GM19438 (cell line): ENCODE data around the gene ODAD3.
"Not testable (repeated sequence)": the region's sequence is repeated elsewhere in the genome, so short reads cannot be mapped to it uniquely, and the experiment has no call there.

Source experiments
- ATAC-seq: cut with Tn5 transposase; IDR thresholded peaks from one replicate; pipeline ENCODE4 v1.9.1; 2021; ENCODE audit warnings: low read depth; ENCODE audit not compliant: unreplicated experiment

ODAD3 gene

DNA sequence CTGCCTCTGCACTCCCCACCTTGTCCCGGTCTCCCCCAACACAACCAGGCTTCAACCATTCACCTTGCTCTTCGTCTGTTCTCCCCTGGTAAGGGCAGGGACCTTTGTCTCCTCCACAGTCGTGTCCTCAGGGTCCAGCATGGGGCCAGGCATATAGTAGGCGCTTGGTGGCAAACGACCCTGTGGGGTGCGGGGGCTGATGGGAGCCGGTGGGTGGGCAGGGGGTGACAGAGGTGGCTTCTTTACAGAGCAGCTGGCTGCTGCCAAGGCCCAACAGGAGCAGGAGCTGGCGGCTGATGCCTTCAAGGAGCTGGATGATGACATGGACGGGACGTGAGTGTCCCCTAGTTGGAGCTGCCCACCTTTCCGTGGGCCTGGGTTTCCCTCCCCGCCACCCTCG, 10.2 kb upstream of the ODAD3 start:
- no peak for ATAC-seq

DNA sequence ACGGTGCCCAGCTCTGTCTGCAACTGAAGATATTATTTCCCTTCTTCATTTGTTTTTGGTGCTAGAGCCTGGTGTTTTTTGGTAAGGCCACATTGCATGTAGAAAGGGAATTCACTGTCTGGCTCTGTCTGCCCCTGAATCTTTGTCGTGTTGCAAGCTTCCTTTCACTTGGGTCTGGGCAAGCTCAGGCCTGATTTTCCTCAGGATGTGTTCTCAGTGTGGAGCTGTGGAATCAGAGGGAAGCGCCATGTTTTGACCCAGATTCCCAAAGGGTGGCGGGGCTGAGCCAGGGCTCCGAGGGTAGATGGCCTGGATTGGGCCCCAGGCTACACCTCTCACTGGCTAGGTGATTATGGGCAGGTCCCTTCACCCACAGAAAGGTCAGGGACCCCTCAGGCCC, 9.1 kb upstream of the ODAD3 start:
- ATAC-seq = no peak

DNA sequence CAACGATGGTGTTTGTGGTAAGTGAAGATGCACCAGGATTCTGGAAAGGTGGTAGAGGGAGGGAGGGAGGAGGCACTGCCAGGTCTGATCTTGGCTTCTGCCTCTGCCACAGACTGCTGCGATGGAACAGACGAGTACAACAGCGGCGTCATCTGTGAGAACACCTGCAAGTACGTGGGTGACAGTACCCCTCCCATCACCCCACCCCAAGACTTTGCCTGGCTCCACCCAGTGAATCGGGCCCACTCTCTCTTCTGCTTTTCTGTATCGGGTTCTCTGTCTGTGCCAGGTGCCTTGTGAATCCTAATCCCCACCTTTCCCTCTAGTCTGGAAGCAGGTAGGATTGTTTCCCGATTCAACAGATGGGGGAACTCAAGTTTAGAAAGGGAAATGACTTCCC, 3.0 kb upstream of the ODAD3 start:
- ATAC-seq = no peak

DNA sequence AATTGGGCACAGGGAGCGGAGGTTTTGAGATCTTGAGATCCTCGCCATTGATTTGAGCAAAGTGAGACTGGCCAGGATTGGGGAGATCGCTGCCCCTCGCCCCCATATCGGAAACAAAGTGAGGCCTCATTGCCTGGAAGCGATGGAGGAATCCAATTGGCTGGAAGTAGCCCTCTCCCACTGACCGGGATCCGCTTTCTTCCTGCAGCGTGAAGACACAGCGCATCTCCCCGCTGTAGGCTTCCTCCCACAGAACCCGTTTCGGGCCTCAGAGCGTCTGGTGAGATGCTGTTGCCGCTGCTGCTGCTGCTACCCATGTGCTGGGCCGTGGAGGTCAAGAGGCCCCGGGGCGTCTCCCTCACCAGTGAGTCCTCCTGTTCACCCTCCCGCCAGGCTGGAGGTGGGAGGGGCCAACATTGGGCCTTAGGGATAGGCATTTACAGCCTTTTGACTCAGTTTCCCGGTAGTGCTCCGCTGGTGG, 952 bp upstream of the ODAD3 start:
- ATAC-seq = no peak

DNA sequence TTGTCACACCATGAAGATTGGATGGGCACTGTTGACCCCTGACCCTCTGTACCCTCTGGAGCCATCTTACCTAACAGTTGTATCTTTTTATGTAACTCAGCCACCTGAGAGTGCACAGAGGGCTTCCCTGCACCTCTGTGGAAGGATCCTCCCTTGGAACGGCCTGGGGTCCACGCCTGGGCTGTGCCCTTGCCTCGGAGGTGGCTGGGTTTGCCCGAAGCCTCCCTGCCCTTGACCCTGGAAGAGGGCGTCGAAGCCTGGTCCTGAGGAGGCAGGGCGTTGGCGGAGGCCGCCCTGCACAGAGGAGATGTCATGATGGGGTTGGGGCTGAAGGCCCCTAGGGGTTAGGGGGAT, 241 bp downstream of the ODAD3 start:
- peak; percentile 23 for ATAC-seq

DNA sequence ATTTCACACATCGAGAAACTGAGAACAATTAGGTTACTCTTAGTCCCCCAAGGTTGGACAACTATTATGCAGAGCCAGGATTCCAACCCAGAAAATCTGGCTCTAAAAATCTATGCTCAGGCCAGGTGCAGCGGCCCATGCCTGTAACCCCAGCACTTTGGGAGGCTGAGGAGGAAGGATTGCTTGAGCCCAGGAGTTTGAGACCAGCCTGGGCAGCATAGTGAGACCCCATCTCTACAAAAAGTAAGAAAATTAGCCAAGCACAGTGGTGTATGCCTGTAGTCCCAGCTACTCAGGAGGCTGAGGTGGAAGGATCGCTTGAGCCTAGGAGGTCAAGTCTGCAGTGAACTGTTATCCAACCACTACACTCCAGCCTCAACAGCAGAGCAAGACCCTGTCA, 1.4 kb downstream of the ODAD3 start:
- not testable (repeated sequence) for ATAC-seq

DNA sequence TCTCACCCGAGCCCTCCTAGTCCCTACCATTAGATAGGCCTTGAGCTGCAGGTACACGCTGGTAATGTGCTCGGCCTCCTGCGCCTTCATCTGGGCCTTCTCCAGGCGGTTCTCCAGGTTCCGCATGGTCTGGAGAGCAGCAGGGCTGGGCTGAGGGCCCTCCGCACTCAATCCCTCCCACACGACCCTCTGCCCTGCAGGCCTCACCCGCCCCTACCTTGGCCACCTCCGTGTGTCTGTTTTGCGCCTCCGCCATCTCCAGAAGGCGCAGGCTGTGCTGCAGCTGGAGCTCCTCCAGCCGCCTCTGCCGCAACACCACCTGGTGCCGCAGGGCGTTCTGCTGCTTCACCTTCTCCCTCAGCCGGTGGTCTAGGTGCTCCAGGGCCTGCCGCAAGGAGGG, 8.3 kb downstream of the ODAD3 start:
- no peak for ATAC-seq

DNA sequence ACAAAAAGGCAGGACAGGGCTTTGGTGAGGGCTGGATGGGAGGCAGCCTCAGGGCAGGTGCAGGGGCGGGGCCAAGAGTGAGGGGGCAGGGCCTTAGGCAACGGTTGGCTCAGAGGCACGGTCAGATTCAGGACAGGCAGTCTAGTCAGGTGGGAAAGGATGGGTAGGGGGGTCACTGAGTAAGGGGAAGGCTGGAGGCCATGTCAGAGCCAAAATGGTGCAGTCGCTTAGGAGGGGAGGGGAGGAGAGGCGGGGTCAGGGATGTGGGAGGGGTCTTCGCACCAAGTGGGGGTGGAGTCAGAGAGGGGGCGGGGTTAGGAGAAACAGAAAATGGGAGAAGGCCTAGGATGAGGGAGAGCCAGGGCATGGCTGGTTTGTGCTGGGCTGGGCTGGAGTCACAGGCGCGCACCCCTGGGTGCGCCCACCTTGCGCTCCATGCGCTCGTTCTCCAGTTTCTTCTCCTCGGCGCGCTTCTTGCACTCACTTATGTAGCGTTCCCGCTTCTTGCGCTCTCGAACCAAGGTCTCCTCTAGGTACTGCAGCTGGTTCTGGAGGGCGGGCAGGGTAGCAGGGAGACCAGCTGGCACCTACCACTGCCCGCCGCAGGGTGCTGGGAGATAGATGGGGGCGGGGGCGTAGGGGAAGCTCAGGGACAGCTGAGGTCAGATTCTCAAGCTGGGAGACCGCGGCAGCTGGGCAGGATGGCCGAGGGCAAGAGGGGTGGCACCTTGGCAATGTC, 9.0 kb downstream of the ODAD3 start:
- ATAC-seq = no peak

DNA sequence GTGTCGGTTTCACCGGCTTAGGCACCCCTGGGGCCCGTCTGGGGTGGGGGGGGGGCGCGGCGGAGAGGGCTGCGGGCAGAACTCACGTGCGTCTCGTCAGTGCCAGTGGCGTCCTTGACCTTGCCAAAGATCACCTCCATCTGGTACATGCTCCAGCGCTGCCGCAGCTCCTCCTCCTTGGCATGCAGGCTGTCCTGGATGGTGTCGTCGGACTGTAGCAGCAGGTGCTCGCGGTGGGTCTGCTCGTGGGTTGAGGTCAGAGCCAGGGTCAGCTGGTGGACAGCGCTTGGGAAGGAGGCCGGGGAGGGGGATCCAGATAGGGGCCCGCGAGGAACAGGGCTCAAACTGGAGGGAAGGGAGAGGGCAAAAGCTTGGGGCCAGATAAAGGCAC, 11.1 kb downstream of the ODAD3 start:
- ATAC-seq = no peak

DNA sequence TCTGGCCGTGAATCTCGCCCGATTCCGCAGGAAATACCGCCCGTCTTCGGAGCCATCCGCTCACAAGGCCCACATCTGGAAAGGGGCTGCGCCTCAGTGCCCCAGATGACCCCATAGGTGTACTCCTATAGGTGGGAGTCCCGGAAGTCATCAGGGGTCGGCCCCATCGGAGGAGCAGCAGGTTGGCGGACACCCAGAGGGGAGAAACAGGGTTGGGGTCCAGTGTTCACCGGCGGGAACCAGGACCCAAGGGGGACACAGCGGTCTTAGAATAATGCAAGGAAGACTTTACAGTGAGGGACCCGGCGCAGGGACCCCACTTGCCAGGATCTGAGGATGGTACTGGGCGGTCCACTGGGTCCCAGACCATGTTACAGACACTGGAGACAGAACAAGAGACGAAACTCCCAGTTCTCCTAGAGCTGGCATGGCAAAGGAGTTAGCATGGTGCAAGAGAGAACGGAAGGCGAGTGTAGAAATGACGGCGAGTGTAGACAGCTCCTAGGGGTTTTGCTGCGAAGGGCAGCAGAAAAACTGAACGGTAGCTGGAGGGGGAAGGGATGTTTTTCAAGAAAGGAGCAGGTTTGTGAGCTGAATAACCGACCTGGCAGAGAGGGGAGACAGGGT, 11.6 kb downstream of the ODAD3 start:
- ATAC-seq = no peak

DNA sequence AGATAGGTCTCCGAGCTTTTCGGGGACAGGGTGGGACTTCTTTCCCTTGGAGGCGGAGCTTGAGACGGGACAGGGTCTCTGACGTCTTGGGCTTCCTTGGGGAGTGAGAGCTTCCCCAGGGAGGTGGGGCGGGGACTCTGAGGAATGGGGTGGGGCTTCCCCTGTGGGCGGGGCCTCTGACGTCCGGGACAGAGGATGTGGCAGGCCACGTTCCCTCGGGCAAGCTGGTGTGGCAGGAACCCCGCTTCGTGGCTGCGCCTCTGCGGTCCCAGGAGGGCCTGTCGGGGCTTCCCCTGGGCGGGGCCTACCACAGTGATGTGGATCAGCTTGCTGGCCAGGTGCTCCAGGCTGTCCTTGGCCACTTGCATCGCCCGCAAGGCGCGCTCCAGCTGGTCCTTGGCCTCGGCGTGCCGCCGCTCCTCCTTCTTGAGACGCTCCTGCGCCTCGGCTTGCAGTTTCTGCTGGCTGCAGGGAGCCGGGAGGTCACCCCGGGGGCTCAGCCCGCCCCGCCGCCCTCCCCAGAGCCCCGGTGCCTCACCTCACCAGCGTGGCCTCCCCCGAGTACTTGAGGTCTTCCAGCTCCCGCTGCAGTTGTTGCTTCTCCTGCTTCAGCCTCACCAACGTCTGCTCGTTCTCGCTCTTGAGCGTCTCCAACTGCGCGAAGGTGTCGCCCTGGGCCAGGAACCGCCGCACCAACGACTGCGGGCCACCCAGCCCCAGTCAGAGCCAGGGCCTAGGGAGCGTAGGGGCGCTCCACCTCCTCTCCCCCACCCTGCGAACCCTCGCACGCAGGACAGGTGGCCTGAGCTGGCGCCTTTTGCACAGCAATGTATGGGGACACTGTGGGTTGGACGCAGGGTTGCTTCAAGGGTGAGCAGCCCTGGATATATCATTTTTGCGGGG, 12.5 kb downstream of the ODAD3 start:
- peak; percentile 71 for ATAC-seq

DNA sequence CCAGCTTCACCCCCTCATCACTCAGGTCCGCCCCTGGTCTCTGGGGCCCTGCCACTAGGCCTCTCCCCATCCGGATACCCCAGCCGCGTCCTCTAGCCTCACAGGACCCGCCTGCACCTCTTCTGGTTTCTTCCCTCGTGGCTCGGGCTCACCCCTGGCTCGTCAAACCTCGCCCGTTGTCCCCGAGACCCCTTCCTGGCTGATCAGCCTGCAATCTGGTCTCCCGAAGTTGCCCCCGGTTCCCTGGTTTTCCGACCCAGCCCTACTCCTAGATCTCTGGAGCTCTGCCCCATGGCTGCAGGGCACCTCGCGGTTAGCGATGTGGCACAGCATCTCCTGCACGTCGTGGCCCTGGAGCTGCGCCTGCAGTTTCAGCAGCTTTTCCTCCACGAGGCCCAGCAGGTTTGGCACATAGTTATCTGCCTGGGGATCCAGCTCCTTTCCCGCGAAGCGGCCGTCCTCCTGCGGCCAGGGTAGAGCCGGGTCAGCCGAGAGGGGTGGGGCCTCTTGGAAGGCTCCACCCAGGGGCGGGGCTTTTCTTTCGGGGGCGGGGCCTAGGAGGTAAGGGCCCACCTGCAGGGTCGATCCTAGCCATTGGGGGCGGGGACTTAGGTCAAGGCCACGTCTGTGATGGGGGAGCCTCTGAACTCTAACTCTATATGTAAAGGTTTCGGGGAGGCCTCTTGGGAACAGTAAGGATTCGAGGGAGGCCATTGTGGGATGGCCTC, 13.4 kb downstream of the ODAD3 start:
- peak; percentile 54 for ATAC-seq

DNA sequence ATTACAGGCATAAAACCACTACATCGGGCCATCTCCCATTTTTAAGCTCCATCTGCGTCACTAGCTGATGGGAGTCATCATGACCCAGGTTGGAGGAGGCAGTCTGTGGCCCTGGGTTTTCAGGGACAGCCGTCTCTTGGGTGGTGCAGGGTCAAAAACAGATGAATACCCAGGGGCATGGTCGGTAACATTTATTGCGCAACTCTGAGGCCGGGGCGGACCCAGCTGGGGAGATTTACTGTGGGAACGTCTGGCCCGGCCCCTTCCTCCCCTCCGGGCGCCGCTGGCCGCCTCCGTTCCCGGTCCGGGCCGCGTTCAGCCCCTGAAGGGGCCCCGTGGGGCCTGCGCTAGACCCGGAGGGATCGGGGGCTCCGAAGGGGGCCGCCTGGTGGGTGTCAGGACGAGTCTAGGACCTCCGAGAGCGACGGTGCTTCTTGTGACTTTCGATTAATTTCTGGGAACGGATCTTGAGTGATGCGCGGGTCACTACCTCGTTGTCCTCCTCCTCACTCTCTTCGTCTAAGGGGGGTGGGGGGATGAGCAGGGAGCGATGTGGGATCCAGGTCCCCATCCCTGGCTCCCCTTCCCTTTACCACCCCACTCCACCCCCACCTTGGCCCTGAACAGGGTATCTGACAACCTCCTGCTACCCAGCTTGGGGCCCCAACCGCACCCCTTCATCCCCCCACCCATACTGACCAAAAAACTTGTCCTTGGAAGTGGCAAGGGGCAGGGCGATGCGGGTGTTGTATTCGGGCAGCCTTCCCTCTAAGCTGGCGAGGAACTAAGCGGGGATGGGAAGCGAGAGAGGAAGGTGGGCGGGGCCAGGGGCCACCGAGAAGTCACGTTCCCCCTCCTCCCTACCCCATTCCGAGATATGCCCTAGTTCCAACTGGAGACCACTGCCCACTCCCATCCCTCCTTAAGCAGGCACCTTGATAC, 14.2 kb downstream of the ODAD3 start:
- ATAC-seq = no peak

DNA sequence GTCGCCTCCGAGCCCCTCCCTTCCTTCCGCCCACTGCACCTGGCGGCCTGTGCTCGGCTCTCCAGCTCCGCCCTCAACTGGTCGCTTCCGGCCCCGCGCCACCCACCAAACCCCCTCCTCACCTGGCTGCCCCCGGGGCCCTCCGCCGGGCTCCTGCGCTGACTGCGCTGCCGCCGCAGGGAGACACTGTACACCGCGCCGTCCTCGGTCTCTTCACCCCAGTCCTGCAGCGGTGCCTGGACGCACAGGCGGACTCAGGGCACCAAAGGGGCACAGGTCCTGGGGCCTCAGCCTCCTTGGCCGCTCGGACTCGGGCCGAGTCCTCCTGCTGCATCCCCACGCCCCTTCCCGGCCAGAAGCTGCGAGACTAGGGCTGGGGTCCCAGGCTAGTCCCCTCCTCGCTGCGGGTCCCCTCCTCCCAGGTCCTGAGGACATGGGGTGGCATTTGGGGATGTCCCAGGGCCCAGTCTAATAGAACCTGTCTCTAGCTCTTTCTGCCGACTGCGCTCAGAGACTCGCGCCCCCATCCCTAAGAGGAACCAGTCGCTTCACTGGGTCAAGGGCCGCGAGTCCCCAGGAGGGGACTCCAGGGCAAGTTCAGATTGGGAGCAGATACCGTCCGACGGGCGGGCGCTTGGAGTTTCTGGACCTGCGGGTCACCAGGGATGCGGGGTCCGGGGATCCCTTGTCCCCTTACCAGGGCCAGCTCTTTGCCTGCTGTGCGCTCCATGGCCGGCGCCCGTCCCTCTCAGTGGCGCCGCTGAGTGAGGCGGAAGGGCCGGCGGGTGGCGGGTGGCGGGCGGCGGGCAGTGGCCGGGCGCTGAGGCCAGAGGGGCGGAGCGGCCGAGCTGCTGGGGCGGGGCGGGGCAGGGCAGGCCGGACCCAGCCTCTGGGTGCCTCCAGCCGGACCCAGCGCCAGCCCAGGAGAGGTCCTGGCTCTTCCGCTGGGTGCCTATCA, 16.1 kb downstream of the ODAD3 start, which contains the start of gene RGL3:
TSS of gene RGL3 (minus strand) at position 766 of the 958 bp plus-strand sequence. CDS start at position 730, 36 bp downstream.
- no peak for ATAC-seq

DNA sequence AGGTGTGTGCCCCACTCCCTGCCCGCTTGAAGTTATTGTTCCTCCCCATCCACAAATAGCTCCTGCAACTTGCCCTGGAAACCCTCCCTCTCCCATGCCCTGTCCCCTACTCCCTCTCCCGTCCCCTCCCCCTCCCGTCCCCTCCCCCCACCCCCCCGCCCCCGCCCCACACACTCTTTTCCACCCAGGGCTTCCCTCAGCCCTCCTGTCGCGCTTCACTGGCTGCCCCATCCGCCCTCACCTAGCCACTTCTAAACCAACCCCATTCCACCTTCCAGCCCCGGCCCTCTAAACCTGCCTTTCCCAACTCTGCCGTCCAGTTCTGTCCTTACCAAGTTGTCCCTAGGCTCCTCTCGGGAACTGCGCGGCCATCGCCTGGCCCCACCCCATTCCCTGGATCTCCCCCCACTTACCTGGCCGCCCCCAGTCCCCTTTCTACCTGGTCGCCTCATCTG, 16.8 kb downstream of the ODAD3 start:
- ATAC-seq = no peak

DNA sequence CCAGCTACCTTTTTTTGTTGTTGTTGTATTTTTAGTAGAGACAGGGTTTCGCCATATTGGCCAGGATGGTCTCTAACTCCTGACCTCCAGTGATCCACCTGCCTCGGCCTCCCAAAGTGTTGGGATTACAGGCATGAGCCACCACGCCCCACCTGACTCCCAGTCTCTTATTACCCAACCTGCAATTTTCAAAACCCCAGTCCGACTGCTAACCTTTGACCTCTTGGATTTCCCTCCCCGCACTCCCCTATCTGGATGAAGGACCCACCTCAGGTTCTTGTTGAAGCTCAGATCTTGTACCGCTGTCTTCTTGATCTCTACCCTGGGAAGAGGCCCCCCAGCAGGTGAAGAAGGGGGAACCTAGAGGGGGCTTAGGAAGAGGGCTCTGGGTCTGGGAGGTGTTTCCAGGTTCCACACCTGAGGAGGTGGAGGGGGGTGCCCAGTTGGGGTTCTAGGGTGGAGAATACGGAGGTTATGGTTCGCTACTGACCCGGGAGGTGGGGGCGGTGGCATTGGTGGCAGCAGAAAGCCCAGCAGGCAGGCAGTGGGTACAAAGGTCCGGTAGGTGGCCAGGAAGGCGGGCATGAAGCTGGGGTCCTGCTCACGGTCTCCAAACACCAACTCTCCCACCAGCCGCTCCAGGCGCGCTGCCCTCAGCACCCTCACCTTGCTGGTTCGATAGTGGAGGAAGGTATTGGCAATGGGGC, 18.4 kb downstream of the ODAD3 start:
- no peak for ATAC-seq

DNA sequence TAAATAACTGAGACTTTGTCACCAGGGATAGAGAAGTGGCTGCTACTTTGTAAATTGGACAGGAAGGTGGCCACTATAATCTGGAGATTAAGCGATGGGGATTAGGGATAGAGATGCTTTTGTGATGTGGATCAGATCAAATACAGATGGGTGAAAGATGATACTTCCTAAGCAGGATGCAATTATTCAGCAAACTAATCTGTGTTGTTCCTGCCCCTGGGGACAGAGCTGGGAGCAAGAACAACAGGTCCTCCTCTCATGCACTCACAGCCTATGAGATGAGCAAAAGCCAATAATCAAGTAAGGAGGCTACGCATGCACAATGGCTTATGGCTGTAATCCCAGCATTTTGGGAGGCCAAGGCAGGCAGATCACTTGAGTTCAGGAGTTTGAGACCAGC, 20.4 kb downstream of the ODAD3 start:
- no peak for ATAC-seq

DNA sequence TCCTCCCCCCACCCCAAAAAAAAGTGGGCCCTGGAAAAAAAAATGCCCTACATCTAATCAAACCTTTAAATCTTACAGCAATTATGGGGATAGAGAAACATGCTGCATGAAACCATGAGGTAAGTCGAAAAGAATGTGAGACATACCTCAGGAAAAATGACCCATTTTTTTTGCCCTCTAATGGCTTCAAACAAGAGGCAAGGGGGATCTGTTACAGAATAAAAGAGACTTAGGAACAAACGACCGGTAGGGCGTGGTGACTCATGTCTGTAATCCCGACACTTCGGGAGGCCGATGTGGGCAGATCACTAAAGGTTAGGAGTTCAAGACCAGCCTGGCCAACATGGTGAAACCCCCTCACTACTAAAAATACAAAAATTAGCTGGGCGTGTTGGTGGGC, 24.2 kb downstream of the ODAD3 start:
- ATAC-seq = no peak
